Peyer's patch (tissue), 4 donors: ENCODE results near the gene UBE2F.

Source experiments
- POLR2A ChIP-seq, 2 donors: fragments of 450-650 bp; IDR thresholded peaks; one replicate each; pipeline ENCODE4 v1.5.1; 2017; ENCODE audit warnings: antibody characterized with exemption in 2 of 2, mild to moderate bottlenecking in 2 of 2, moderate library complexity in 2 of 2
- TF ChIP-seq, protein P1 (sequence below), 6 experiments: fragments of 450-650 bp in 4 of 6; fragments of 200-600 bp in 2 of 6; sonication (generic) in 1 of 6; IDR thresholded peaks; one replicate each; pipeline ENCODE4 v1.5.1; 2017 to 2019; ENCODE audit warnings: antibody characterized with exemption in 6 of 6, mild to moderate bottlenecking in 3 of 6, moderate library complexity in 1 of 6

DNA sequence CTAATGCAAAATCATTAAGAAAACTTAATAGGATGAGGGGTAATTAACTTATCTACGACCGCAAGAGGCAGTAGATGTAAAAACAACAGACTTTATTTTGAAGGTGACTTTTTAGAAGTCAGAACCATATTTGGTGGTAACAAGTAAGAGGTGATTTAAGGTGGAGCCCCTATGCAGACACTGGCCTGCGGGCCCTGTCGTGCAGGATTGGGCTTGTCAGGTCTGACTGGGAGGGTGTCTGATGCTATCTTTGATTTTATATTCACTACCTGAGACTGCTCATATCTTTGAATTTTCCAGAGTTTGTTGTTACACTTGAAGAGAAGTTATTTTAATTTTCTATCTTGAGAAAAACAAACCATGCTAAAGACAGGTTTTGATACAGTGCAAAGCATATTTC, 64.9 kb downstream of the UBE2F start:
- TF ChIP-seq POLR2A (IDR thresholded peaks at IDR 0.05), result no peak
- TF ChIP-seq, protein P1, sequence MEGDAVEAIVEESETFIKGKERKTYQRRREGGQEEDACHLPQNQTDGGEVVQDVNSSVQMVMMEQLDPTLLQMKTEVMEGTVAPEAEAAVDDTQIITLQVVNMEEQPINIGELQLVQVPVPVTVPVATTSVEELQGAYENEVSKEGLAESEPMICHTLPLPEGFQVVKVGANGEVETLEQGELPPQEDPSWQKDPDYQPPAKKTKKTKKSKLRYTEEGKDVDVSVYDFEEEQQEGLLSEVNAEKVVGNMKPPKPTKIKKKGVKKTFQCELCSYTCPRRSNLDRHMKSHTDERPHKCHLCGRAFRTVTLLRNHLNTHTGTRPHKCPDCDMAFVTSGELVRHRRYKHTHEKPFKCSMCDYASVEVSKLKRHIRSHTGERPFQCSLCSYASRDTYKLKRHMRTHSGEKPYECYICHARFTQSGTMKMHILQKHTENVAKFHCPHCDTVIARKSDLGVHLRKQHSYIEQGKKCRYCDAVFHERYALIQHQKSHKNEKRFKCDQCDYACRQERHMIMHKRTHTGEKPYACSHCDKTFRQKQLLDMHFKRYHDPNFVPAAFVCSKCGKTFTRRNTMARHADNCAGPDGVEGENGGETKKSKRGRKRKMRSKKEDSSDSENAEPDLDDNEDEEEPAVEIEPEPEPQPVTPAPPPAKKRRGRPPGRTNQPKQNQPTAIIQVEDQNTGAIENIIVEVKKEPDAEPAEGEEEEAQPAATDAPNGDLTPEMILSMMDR (IDR thresholded peaks at IDR 0.05), result no peak
